ENCODE results near the gene TOP3B. TPM values are rescaled to one million over a fixed set of nuclear protein-coding genes. Genes with fewer than 3 reads are reported as not detected.

The TOP3B gene
- polyA plus RNA-seq, 1 donor from 2014 or later, result 33.7 TPM

- H3K36me3 ChIP-seq (ENCODE audit: insufficient read depth, low read length), result no peaks in the 10 kb centered on the region
- H3K27ac ChIP-seq (ENCODE audit: low read length), result no peak overlapping the region
- no peak overlapping the region for H2AFZ ChIP-seq (ENCODE audit: low read depth, low read length)
- H3K9me2 ChIP-seq (ENCODE audit: insufficient read depth, low read length), result no peaks in the 10 kb centered on the region
- H3K27me3 ChIP-seq (ENCODE audit: insufficient read depth, low read depth, low read length), result no peaks in the 10 kb centered on the region
- H3K9me3 ChIP-seq (ENCODE audit: low read length), result no peaks in the 10 kb centered on the region
- no peak overlapping the region for H3K4me2 ChIP-seq (ENCODE audit: low read length)
- H4K20me1 ChIP-seq (ENCODE audit: insufficient read depth), result no peaks in the 10 kb centered on the region
- no peak overlapping the region for H3K4me3 ChIP-seq (ENCODE audit: low read length)
- H3K9ac ChIP-seq (ENCODE audit: low read length), result no peak overlapping the region
- TF ChIP-seq CTCF (IDR thresholded peaks at IDR 0.05; ENCODE audit: poor library complexity, severe bottlenecking) (no peak), EP300 (conservative IDR thresholded peaks at IDR 0.05; ENCODE audit: poor library complexity, severe bottlenecking) (no peak), EZH2 (IDR thresholded peaks at IDR 0.05; ENCODE audit: borderline replicate concordance, insufficient read depth, low read length, poor library complexity, severe bottlenecking) (no peak), REST (IDR thresholded peaks at IDR 0.05; ENCODE audit: borderline replicate concordance) (no peak), MXI1 (conservative IDR thresholded peaks at IDR 0.05; ENCODE audit: poor library complexity, severe bottlenecking) (no peak), POLR2AphosphoS5 (IDR thresholded peaks at IDR 0.05) (no peak), RAD21 (conservative IDR thresholded peaks at IDR 0.05) (no peak), SMC3 (conservative IDR thresholded peaks at IDR 0.05; ENCODE audit: poor library complexity) (no peak), TAF1 (IDR thresholded peaks at IDR 0.05; ENCODE audit: low read depth) (no peak)
- H3K79me2 ChIP-seq (replicated peaks; ENCODE audit: insufficient read depth, low read length), result no peaks in the 10 kb centered on the region
- no peaks in the 10 kb centered on the region for H3F3A ChIP-seq (ENCODE audit: insufficient read depth, low read length, poor library complexity, severe bottlenecking)
Measured at GRCh38 chr22:22011964-22012363, 29.4 kb upstream of the TOP3B start.

GRCh38 chr22:22010358-22010757 lies 27.8 kb upstream of the TOP3B start:
- Histone ChIP-seq H4K20me1 (ENCODE audit: insufficient read depth) (no peaks in the 10 kb centered on the region), H3K9ac (ENCODE audit: low read length) (no peak overlapping the region), H3K27ac (ENCODE audit: low read length) (no peak overlapping the region), H3K4me3 (ENCODE audit: low read length) (no peak overlapping the region), H3K9me2 (ENCODE audit: insufficient read depth, low read length) (no peaks in the 10 kb centered on the region), H3K9me3 (ENCODE audit: low read length) (no peaks in the 10 kb centered on the region), H3K36me3 (ENCODE audit: insufficient read depth, low read length) (no peaks in the 10 kb centered on the region), H3F3A (ENCODE audit: insufficient read depth, low read length, poor library complexity, severe bottlenecking) (no peaks in the 10 kb centered on the region), H3K27me3 (ENCODE audit: insufficient read depth, low read depth, low read length) (no peaks in the 10 kb centered on the region), H2AFZ (ENCODE audit: low read depth, low read length) (no peak overlapping the region), H3K4me2 (ENCODE audit: low read length) (no peak overlapping the region), H3K79me2 (replicated peaks; ENCODE audit: insufficient read depth, low read length) (no peaks in the 10 kb centered on the region)
- TF ChIP-seq REST (IDR thresholded peaks at IDR 0.05; ENCODE audit: borderline replicate concordance) (no peak), EZH2 (IDR thresholded peaks at IDR 0.05; ENCODE audit: borderline replicate concordance, insufficient read depth, low read length, poor library complexity, severe bottlenecking) (no peak), POLR2AphosphoS5 (IDR thresholded peaks at IDR 0.05) (no peak), EP300 (conservative IDR thresholded peaks at IDR 0.05; ENCODE audit: poor library complexity, severe bottlenecking) (no peak), SMC3 (conservative IDR thresholded peaks at IDR 0.05; ENCODE audit: poor library complexity) (no peak), CTCF (IDR thresholded peaks at IDR 0.05; ENCODE audit: poor library complexity, severe bottlenecking) (no peak), MXI1 (conservative IDR thresholded peaks at IDR 0.05; ENCODE audit: poor library complexity, severe bottlenecking) (no peak), RAD21 (conservative IDR thresholded peaks at IDR 0.05) (no peak), TAF1 (IDR thresholded peaks at IDR 0.05; ENCODE audit: low read depth) (no peak)

Measured in neural cell (in vitro differentiated cells).